GM19099 (cell line): ENCODE measurements around the gene FLAD1.

Source experiments
- POLR2A ChIP-seq: IDR thresholded peaks from 3 replicates; pipeline ENCODE4 v1.6.1; 2011; ENCODE audit warnings: low read depth; ENCODE audit not compliant: insufficient read length; ENCODE audit errors: extremely low read depth

FLAD1 gene

GRCh38 chr1:155019377-155020245, 36.5 kb downstream of the FLAD1 start:
- no peak for TF ChIP-seq POLR2A

DNA sequence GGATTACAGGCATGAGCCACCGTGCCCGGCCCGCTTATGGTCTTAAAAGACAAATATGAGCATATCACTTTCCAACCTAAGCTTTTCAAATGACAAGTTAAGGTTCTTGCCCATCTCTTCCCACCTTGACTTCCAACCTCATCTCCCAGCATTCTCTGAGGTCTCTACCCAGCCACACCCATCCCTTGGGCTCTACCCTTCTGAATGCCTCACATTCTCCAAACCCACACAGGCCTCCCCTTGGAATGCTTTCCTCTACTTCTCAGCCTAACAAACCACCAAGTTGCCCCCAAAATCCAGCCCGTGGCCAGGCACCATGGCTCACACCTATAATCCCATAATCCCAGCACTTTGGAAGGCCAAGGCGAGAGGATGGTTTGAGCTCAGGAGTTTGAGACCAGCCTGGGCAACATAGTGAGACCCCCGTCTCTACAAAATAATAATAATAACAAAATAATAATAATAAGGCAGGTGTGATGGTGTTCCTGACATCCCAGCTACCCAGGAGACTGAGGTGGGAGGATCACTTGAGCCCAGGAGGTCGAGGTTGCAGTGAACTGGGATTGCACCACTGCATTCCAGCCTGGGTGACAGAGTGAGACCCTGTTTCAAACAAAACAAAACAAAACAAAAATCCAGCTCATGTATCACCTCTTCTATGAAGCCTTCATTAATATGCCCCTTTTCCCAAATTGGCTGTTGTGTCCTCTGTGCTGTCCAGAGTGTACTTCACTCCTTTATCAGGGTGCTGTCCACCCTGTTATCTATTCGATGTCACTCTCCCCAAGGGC, 39.2 kb downstream of the FLAD1 start:
- no peak for TF ChIP-seq POLR2A

DNA sequence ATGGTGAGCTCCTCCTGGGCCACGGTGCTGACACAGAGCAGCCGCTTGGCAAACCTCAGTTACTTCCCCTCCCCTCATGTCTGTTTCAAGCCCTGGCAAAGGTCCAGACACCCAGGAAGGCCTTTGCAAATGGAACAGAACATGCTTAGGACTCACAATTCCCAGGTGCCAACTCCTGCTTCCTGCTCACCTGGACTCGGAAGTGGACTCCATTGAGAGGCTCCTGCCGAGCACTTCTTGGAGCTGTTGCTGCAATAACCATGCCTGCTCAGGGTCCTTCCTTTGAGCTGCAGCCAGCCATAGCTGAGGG, 39.7 kb downstream of the FLAD1 start:
- no peak for TF ChIP-seq POLR2A

- TF ChIP-seq POLR2A: no peak
These were observed 40.5 kb downstream of the FLAD1 start for GRCh38 chr1:155023627-155024026.

GRCh38 chr1:155024315-155024714, 41.2 kb downstream of the FLAD1 start:
- TF ChIP-seq POLR2A: no peak

- TF ChIP-seq POLR2A: no peak
These were observed 43.0 kb downstream of the FLAD1 start for GRCh38 chr1:155026154-155026553.

GRCh38 chr1:155026588-155026987, 43.4 kb downstream of the FLAD1 start:
- TF ChIP-seq POLR2A: no peak

DNA sequence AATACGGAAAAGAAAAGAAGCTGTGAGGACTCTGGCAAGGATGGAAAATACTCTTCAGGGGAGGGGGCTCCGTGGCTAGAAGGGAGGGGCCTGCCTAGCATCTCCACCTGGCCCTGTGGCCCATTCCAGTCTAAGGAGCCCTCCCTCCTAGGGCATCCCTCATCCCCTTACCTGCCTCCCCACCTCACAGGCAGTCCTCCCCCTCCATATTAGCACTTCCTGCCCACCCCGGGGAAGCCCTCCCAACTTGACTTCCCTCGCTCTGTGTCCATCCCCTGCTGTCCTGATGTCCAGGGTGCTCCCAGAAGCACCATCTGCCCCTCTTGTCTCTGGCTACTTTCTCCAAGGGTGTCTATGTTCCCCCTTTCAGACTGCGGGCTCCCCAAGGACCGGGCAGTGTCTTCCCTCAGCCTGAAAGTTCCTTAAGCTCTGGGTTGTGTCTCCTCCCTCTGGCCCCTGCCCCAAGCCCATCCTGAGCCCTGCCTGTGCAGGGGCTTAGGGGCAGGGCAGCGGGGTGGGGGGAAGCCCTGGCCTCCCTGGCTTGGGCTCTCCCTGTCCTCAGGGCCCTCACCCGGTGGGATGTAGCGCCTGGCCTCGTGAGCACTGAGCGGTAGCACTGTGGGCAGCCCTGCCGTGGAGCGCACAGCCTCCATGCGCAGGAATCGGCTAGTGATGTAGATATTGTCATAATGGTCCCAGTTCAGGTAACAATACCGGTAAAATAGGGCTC, 46.5 kb downstream of the FLAD1 start:
- TF ChIP-seq POLR2A: no peak

- no peak for TF ChIP-seq POLR2A
These were observed 47.2 kb downstream of the FLAD1 start for GRCh38 chr1:155030243-155030795.

- no peak for TF ChIP-seq POLR2A
These were observed 47.8 kb downstream of the FLAD1 start for GRCh38 chr1:155030899-155031298.

- no peak for TF ChIP-seq POLR2A
These were observed 49.7 kb downstream of the FLAD1 start for GRCh38 chr1:155032886-155033285.

- no peak for TF ChIP-seq POLR2A
These were observed 50.4 kb downstream of the FLAD1 start, which contains the start of the genes DCST1 and DCST2 for GRCh38 chr1:155033524-155033923. Gene DCST1 (plus strand): TSS chr1:155033824. CDS start chr1:155034037, 213 bp downstream. Gene DCST2 (minus strand): TSS chr1:155033781. CDS start chr1:155033701, 80 bp downstream.

GRCh38 chr1:155034318-155035208, 51.4 kb downstream of the FLAD1 start:
- TF ChIP-seq POLR2A: no peak

DNA sequence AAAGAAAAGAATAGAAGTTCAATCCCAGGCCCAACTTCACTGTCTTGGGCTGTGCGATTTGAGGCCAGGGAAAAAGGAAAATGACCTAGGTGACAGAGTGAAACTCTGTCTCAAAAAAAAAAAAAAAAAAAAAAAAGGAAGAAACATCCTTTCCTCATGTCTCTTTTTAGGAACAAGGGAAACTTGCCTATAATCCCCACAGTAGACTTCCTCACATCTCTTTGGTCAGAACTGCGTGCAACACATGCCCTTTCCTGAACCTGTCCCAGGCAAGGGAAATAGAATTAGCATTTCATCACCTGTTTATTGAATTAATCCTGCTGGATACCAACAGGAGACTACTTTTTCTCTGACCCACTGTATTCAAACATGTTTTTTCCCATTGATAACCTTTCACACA, 52.8 kb downstream of the FLAD1 start:
- TF ChIP-seq POLR2A: no peak

DNA sequence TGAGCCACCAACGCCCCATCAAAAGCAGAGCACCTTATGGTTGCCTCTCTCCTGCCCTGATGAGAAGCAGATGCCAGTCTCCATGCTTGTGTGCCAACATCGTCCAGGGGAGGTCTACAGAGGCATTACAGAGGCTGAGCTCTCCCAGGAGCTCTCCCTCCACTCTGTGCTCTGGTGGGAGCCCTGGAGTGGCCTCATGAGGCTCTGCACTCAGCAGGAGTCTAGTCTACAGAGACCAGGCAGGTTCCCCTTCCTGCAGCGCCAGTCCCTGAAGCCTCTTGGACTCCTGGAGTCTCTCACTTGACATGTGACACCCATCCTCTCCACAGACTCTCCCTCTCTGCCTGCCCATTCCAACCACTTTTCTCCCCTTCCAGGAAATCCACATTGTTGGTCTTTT, 53.9 kb downstream of the FLAD1 start:
- TF ChIP-seq POLR2A: no peak
